GM21526 (cell line): ENCODE measurements around the gene SIM2.

Experiments used
- ATAC-seq: cut with Tn5 transposase; IDR thresholded peaks from one replicate; pipeline ENCODE4 v1.9.1; 2021; ENCODE audit warnings: moderate library complexity; ENCODE audit not compliant: unreplicated experiment, low FRiP score

The SIM2 gene

GRCh38 chr21:36684957-36685714 is 13.8 kb upstream of the SIM2 start:
- no peak for ATAC-seq

GRCh38 chr21:36686955-36687354 is 12.0 kb upstream of the SIM2 start:
- ATAC-seq = no peak

DNA sequence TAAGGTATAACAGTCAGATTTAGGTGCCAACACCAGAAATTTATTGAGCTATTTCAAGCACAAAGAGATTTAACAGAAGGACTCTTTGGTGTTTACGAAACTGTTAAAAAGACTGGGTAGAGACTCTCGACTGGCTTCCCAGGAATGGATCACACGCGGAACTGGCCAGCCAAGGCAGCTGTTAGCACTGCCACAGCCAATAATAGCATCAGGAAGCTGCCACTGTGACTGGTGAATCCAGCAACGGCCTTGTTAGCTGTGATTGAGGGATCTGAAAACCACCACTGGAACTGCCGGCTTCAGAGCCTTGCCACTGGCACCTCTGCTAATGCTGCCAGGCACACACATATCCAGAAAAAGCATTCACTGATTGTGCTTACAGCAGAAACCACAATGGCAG is 10.6 kb upstream of the SIM2 start:
- no peak for ATAC-seq

DNA sequence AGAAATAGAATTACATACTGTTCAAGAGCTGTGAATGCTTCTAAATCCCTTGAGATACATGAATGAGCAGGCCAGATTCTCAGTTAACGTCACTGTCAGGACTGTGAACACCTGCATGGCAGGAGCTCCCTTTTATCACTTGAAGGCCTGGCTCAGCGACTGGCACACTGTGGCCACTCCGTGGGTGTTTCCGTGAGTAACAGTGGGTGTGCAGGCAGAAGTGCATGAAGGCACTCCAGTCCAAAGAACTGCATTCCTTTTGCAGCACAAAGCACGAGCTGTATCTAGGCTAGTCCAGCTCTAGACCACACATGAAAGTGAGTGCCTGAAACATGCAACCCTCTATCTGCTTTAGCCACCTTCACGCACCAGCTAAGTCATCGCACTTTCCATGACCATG is 9.6 kb upstream of the SIM2 start:
- ATAC-seq = no peak

DNA sequence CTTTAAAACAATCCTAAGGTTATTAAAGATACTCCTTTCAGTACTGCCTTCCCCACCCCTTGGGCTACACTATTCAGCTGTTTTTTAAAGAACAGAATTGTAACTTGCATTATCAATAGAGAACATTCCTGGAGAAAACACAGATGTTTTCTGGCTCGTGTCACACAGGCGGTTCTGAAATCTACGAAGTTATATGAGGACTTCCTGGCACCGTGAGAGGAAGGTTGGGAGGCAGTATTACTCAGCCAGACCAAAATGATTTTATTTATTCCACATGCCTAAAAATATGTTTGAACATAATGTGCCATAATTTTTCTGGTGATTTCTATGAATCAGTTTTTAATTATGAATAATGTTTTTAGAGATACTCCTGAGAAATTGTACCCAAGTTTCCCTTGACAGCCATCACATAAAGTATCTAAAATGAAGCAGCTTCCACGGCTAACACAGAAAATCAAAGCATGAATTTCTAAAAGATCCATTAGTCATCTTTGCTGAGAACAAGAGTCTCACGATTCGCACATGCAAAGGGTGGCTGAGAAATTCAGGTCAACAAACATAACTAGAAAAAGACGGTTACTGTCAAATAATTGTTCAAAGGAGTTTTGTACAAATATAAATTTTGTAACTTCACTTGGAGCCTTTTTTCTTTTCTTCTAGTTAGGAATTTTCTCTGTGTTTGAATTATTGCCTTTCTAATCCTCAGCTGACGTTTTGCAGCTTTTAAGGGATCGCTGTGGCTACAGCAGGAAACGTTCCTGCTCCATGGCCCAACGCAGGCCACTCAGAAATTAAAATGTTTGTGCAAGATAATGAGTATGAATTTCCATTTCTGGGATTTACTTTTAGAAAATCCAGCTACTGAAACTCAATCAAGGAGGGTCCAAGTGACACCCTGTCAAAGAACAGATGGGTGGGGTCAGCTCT is 8.0 kb upstream of the SIM2 start:
- no peak for ATAC-seq

- ATAC-seq = no peak
These were observed 7.3 kb upstream of the SIM2 start for GRCh38 chr21:36691555-36692041.

- ATAC-seq = no peak
These were observed 6.6 kb upstream of the SIM2 start for GRCh38 chr21:36692114-36692834.

DNA sequence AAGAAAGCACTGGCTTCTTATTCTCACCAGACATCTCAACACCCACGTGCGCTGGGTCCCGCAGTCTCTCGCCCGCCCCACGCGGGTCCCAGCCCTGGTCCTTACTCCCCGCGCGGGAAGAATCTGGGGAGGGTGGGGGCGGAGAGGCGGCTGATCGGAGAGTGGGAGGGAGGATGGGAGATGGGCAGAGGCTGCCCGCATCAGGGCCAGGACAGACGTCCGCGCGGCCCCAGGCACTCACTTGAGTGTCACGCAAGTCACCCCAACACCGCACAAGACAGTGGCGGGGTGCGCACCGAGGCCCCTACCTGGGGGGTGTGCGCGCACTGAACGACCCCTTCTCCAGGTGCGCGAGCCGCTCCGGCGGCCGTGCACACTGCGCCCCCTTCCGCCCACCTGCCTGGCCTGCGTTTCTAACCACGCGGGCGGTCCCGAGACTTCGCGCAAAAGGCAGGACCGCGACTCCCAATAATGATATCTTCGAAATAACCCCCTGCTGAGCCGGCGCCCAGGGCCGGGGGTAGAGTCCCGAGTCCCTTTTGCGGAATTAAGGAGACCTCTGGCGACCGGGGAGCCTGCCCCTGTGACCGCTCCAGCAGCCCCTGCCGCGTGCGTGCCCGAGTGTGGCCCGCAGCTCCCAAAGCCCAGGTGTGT is 6.0 kb upstream of the SIM2 start:
- ATAC-seq = no peak

- no peak for ATAC-seq
These were observed 5.4 kb upstream of the SIM2 start for GRCh38 chr21:36693489-36694030.

GRCh38 chr21:36694031-36694515 is 4.8 kb upstream of the SIM2 start:
- no peak for ATAC-seq

- ATAC-seq = no peak
These were observed 4.2 kb upstream of the SIM2 start for GRCh38 chr21:36694593-36695282.

- no peak for ATAC-seq
These were observed 3.7 kb upstream of the SIM2 start for GRCh38 chr21:36695283-36695634.

GRCh38 chr21:36695671-36696389 is 3.1 kb upstream of the SIM2 start:
- ATAC-seq = no peak

- no peak for ATAC-seq
These were observed 2.4 kb upstream of the SIM2 start for GRCh38 chr21:36696390-36697059.

- ATAC-seq = no peak
These were observed 1.7 kb upstream of the SIM2 start for GRCh38 chr21:36697060-36697850.

DNA sequence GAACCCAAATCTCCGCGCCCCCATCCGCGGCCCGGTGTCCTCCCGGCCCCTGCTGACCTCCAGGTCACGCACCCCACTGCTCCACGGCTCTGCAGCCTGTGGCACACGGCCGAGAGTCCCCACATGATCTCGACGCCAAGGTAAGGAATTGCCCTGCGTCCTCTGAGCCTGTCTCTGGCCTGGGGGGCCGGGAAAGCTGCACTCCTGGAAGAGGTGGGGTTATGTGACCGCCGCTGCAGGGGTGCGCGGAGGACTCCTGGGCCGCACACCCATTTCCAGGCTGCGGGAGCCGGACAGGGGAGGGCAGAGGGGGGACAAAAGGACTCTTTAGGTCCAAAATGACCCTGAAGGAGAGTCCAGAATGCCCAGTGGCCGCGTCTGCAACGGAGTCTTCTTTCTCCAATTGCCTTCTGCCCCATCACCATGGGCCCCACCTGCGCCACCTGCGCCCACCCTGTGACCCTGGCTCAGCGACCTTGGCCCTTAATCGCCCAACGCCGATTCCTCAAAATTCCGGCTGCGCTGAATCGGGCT is 997 bp upstream of the SIM2 start:
- no peak for ATAC-seq

GRCh38 chr21:36698385-36698980 is 432 bp upstream of the SIM2 start:
- ATAC-seq = no peak
